Esophagus squamous epithelium (tissue), 4 donors: ENCODE measurements around the gene PSMB9.

Experiments
- CTCF ChIP-seq, 6 experiments: fragments of 450-650 bp in 4 of 6; fragments of 200-600 bp in 2 of 6; sonication (generic) in 2 of 6; IDR thresholded peaks; one replicate each; pipeline ENCODE4 v1.5.1; 2016 to 2019; ENCODE audit warnings: antibody characterized with exemption in 6 of 6, mild to moderate bottlenecking in 4 of 6, moderate library complexity in 4 of 6
- POLR2A ChIP-seq, 4 donors: fragments of 450-650 bp; IDR thresholded peaks; one replicate each; pipeline ENCODE4 v1.6.1; 2017; ENCODE audit warnings: antibody characterized with exemption in 4 of 4, mild to moderate bottlenecking in 4 of 4, moderate library complexity in 3 of 4

GRCh38 chr6:32894085-32895005, 40.4 kb downstream of the PSMB9 start:
- TF ChIP-seq POLR2A (IDR thresholded peaks at IDR 0.05): peak in 2 of 4 donors; percentile 53 to 79
- no peak for TF ChIP-seq CTCF (IDR thresholded peaks at IDR 0.05)
